PC-9 (cell line): ENCODE measurements around the gene TMEM59L. TPM values are rescaled to one million over a fixed set of nuclear protein-coding genes. Genes with fewer than 3 reads are reported as not detected.
A peak's percentile ranks its signal among the peaks of the same experiment; 100 is the strongest.

Experiments
- BruUV-seq: library from RNA; stranded (reverse); fragments of 400-500 nt; replicated peaks from 2 replicates; lab custom pipeline; 2021; lab: Mats Ljungman, UMichigan
- CTCF ChIA-PET: fragments of 300-600 bp; sonication (Branson Sonifier 250); formaldehyde crosslinking; loops from one replicate; lab custom pipeline; 2022; ENCODE audit warnings: antibody characterized with exemption; lab: Charles Lee
- POLR2A ChIA-PET: fragments of 300-600 bp; sonication (Branson Sonifier 250); formaldehyde crosslinking; loops from one replicate; lab custom pipeline; 2022; ENCODE audit warnings: antibody characterized with exemption; ENCODE audit not compliant: unreplicated experiment; lab: Charles Lee
- DNase-seq, 2 experiments: peaks; one replicate each; pipeline versions ENCODE4 v3.0.0 to v3.0.0-alpha.2; 2015 to 2022; ENCODE audit warnings: mixed read lengths in 1 of 2
- H2AFZ ChIP-seq: fragments of 200-600 bp; sonication (generic); 2 replicates; pipeline ENCODE4 v1.8.1; 2017; ENCODE audit warnings: antibody characterized with exemption
- H3F3A ChIP-seq: fragments of 200-600 bp; sonication (generic); 2 replicates; pipeline ENCODE4 v1.8.1; 2017; ENCODE audit warnings: antibody characterized with exemption, mild to moderate bottlenecking, low read depth; ENCODE audit not compliant: insufficient read depth
- H3K27ac ChIP-seq: fragments of 200-600 bp; sonication (generic); 2 replicates; pipeline ENCODE4 v1.6.1; 2016; ENCODE audit warnings: mixed run types
- H3K27me3 ChIP-seq: fragments of 200-600 bp; sonication (generic); 2 replicates; pipeline ENCODE4 v1.6.1; 2016; ENCODE audit warnings: low read depth, mixed run types; ENCODE audit not compliant: insufficient read depth
- H3K36me3 ChIP-seq: fragments of 200-600 bp; sonication (generic); 2 replicates; pipeline ENCODE4 v1.6.1; 2016; ENCODE audit warnings: low read depth, mixed run types
- H3K4me1 ChIP-seq: fragments of 200-600 bp; sonication (generic); replicated peaks from 2 replicates; pipeline ENCODE4 v1.6.1; 2016; ENCODE audit warnings: mixed run types; ENCODE audit not compliant: insufficient read depth
- H3K4me2 ChIP-seq: fragments of 200-600 bp; sonication (generic); 2 replicates; pipeline ENCODE4 v1.6.1; 2017; ENCODE audit warnings: mixed run types
- H3K4me3 ChIP-seq: fragments of 200-600 bp; sonication (generic); 2 replicates; pipeline ENCODE4 v1.6.1; 2016; ENCODE audit warnings: mixed run types
- H3K79me2 ChIP-seq: fragments of 200-600 bp; sonication (generic); 2 replicates; pipeline ENCODE4 v1.6.1; 2017; ENCODE audit warnings: low read depth, mixed run types
- H3K9me2 ChIP-seq: fragments of 200-600 bp; sonication (generic); 2 replicates; pipeline ENCODE4 v1.8.1; 2017; ENCODE audit warnings: mild to moderate bottlenecking; ENCODE audit not compliant: insufficient read depth
- H3K9me3 ChIP-seq: fragments of 200-600 bp; sonication (generic); 2 replicates; pipeline ENCODE4 v1.8.1; 2016; ENCODE audit warnings: low read depth; ENCODE audit not compliant: insufficient read depth
- H4K20me1 ChIP-seq: fragments of 200-600 bp; sonication (generic); 2 replicates; pipeline ENCODE4 v1.8.1; 2017; ENCODE audit not compliant: insufficient read depth
- CTCF ChIP-seq: fragments of 200-600 bp; sonication (generic); conservative IDR thresholded peaks from 2 replicates; pipeline ENCODE4 v1.6.1; 2017; ENCODE audit warnings: mixed run types, antibody characterized with exemption, mild to moderate bottlenecking, moderate library complexity
- EZH2 ChIP-seq: fragments of 200-600 bp; sonication (generic); IDR thresholded peaks from 2 replicates; pipeline ENCODE4 v1.8.0; 2017; ENCODE audit warnings: antibody characterized with exemption, low read depth
- intact Hi-C: fragments of 100-400 bp; cut with micrococcal nuclease; formaldehyde crosslinking; loops from one replicate; pipeline ENCODE4 v1.10.0; 2022; ENCODE audit not compliant: unreplicated experiment
- total RNA-seq: library from RNA; stranded (reverse); gene quantifications from 2 replicates; pipeline ENCODE4 v1.2.3, GENCODE V29; 2021

TMEM59L gene
- total RNA-seq, 1 experiment from 2014 or later: 0.65 TPM

- TF ChIP-seq EZH2: no peak
- TF ChIP-seq CTCF: no peak
- no peak overlapping the region for H2AFZ ChIP-seq
- no peaks in the 10 kb centered on the region for H3K27me3 ChIP-seq
- H3K4me3 ChIP-seq: no peak overlapping the region
- H3K4me1 ChIP-seq: no peaks in the 10 kb centered on the region
- no peak overlapping the region for H3K27ac ChIP-seq
- no peaks in the 10 kb centered on the region for H3K9me2 ChIP-seq
- no peaks in the 10 kb centered on the region for H3K9me3 ChIP-seq
- H4K20me1 ChIP-seq: peaks cover 28% of the 10 kb centered on the region
- no TSS peak for BruUV-seq
- H3F3A ChIP-seq: no peaks in the 10 kb centered on the region
- CTCF ChIA-PET: no interaction called here
- H3K4me2 ChIP-seq: no peak overlapping the region
- H3K79me2 ChIP-seq: no peaks in the 10 kb centered on the region
- intact Hi-C loops: no loop called here
- DNase-seq: peak in 1 of 2 experiments; percentile 21
- no peaks in the 10 kb centered on the region for H3K36me3 ChIP-seq
- POLR2A ChIA-PET: no interaction called here
Observed at GRCh38 chr19:18658366-18658855, 45.7 kb downstream of the TMEM59L start.

- Histone ChIP-seq H3K4me2 (no peak overlapping the region), H3K9me2 (no peaks in the 10 kb centered on the region), H3K4me1 (no peaks in the 10 kb centered on the region), H3K79me2 (no peaks in the 10 kb centered on the region), H4K20me1 (peaks cover 28% of the 10 kb centered on the region), H3K9me3 (no peaks in the 10 kb centered on the region), H3K36me3 (no peaks in the 10 kb centered on the region), H3F3A (no peaks in the 10 kb centered on the region), H3K27ac (no peak overlapping the region), H3K27me3 (no peaks in the 10 kb centered on the region), H2AFZ (no peak overlapping the region), H3K4me3 (no peak overlapping the region)
- ChIA-PET CTCF (no interaction called here), POLR2A (interaction anchor here (0.6 kb wide), 1 partner anchor 87 kb away, joined by 4 read pairs; no protein-coding TSS in a partner anchor)
- TF ChIP-seq CTCF (no peak), EZH2 (no peak)
- BruUV-seq: no TSS peak
- DNase-seq: peak in 1 of 2 experiments; percentile 22
- intact Hi-C loops: no loop called here
Observed at GRCh38 chr19:18659281-18660050, 46.8 kb downstream of the TMEM59L start.

- CTCF ChIA-PET: no interaction called here
- no peak overlapping the region for H3K4me2 ChIP-seq
Observed at GRCh38 chr19:18660051-18660910, 47.6 kb downstream of the TMEM59L start.

More at GRCh38 chr19:18660051-18660910, 47.6 kb downstream of the TMEM59L start:
- Histone ChIP-seq H3K4me1 (no peaks in the 10 kb centered on the region), H3K4me3 (no peak overlapping the region), H4K20me1 (peaks cover 28% of the 10 kb centered on the region), H3K9me3 (no peaks in the 10 kb centered on the region), H3K36me3 (no peaks in the 10 kb centered on the region), H3K27me3 (no peaks in the 10 kb centered on the region), H3F3A (no peaks in the 10 kb centered on the region), H2AFZ (no peak overlapping the region), H3K27ac (no peak overlapping the region), H3K9me2 (no peaks in the 10 kb centered on the region), H3K79me2 (no peaks in the 10 kb centered on the region)
- TF ChIP-seq EZH2: no peak
- no peak for TF ChIP-seq CTCF
- no TSS peak for BruUV-seq
- POLR2A ChIA-PET: no interaction called here
- intact Hi-C loops: no loop called here
- DNase-seq: peak in 1 of 2 experiments; percentile 68
